ENCODE data around the gene NFAM1. TPM values are rescaled to one million over a fixed set of nuclear protein-coding genes. Genes with fewer than 3 reads are reported as not detected.
A peak's percentile ranks its signal among the peaks of the same experiment; 100 is the strongest.

NFAM1 gene
- total and polyA plus RNA-seq, 2 of the 13 experiments (the other 11 are each of a cell fraction or from before 2014, with no cell fraction given): 0.03 TPM; not detected in 1

- TF ChIP-seq RERE (CRISPR knock-in tag; IDR thresholded peaks at IDR 0.05; ENCODE audit: low read depth) (no peak), ZNF18 (CRISPR knock-in tag; IDR thresholded peaks at IDR 0.05; ENCODE audit: insufficient replicate concordance) (no peak), DBP (CRISPR knock-in tag; IDR thresholded peaks at IDR 0.05; ENCODE audit: not compliant biosample characterization) (no peak), ZKSCAN5 (CRISPR knock-in tag; IDR thresholded peaks at IDR 0.05) (no peak), SMAD1 (CRISPR knock-in tag; IDR thresholded peaks at IDR 0.05; ENCODE audit: borderline replicate concordance, low read depth) (no peak), PAXIP1 (CRISPR knock-in tag; conservative IDR thresholded peaks at IDR 0.05) (no peak), U2AF2 (IDR thresholded peaks at IDR 0.05; ENCODE audit: low read depth, low read length) (no peak), CREB1 (IDR thresholded peaks at IDR 0.05) (no peak), CREB1 (CRISPR knock-in tag; IDR thresholded peaks at IDR 0.05) (no peak), PATZ1 (CRISPR knock-in tag; IDR thresholded peaks at IDR 0.05) (peak; percentile 50; the same call in 1 of the 2 replicates)
Observed at GRCh38 chr22:42444077-42444904, 12.1 kb upstream of the NFAM1 start (continued).
